Endothelial cell of umbilical vein (primary cell): Measurements from ENCODE around the gene RDH13. TPM values are rescaled to one million over a fixed set of nuclear protein-coding genes. Genes with fewer than 3 reads are reported as not detected.
"Not testable (repeated sequence)": the region's sequence is repeated elsewhere in the genome, so short reads cannot be mapped to it uniquely, and the experiment has no call there.

Source experiments
- BruUV-seq: library from RNA; stranded (reverse); fragments of 400-500 nt; replicated peaks from 2 replicates; lab custom pipeline; 2021; lab: Mats Ljungman, UMichigan
- CTCF ChIA-PET: fragments of 300-600, 350-600 bp; sonication (Branson Sonifier 250); formaldehyde crosslinking; loops from one replicate; lab custom pipeline; 2021; ENCODE audit warnings: antibody characterized with exemption, inconsistent platforms; lab: Charles Lee
- POLR2A ChIA-PET: fragments of 300-600, 350-600 bp; sonication (Branson Sonifier 250); formaldehyde crosslinking; loops from one replicate; lab custom pipeline; 2021; ENCODE audit warnings: antibody characterized with exemption, inconsistent platforms; lab: Charles Lee
- DNase-seq: peaks from one replicate; pipeline ENCODE4 v3.0.0-alpha.2; 2011; ENCODE audit warnings: low read depth, low spot score
- FAIRE-seq: peaks from 2 replicates; lab custom pipeline; 2011; peaks lifted over from hg19 to GRCh38; lab: Jason Lieb, UNC
- H2AFZ ChIP-seq: 2 replicates; pipeline ENCODE4 v1.6.0; 2012; ENCODE audit warnings: low read depth, low read length, control low read depth, inconsistent platforms
- H3K27ac ChIP-seq: 2 replicates; pipeline ENCODE4 v1.5.1; 2011; ENCODE audit warnings: low read depth, mild to moderate bottlenecking, control low read depth, low read length, moderate library complexity; ENCODE audit not compliant: insufficient read depth
- H3K27me3 ChIP-seq, 2 experiments: 2 replicates each; pipeline versions ENCODE4 v1.6.0 to v1.6.1; 2011; ENCODE audit warnings: low read length in 2 of 2, mixed read lengths in 1 of 2; ENCODE audit not compliant: control insufficient read depth in 2 of 2, insufficient read depth in 2 of 2
- H3K36me3 ChIP-seq, 2 experiments: 2 replicates in 1 of 2; 3 replicates in 1 of 2; pipeline ENCODE4 v1.5.1; 2011; ENCODE audit warnings: low read length in 2 of 2, mild to moderate bottlenecking in 1 of 2, moderate library complexity in 1 of 2; ENCODE audit not compliant: control insufficient read depth in 2 of 2, insufficient read depth in 2 of 2; ENCODE audit errors: extremely low read depth in 1 of 2
- H3K4me1 ChIP-seq: 3 replicates; pipeline ENCODE4 v1.5.1; 2011; ENCODE audit warnings: mild to moderate bottlenecking, low read length; ENCODE audit not compliant: control insufficient read depth, insufficient read depth; ENCODE audit errors: extremely low read depth
- H3K4me2 ChIP-seq: 2 replicates; pipeline ENCODE4 v1.6.1; 2011; ENCODE audit warnings: low read length, control low read depth, mixed read lengths; ENCODE audit not compliant: insufficient read depth
- H3K4me3 ChIP-seq, 3 experiments: fragments of 200-600 bp in 1 of 3; sonication (generic), shearing (Covaris generic) in 1 of 3; replicated peaks in 1 of 3; 2 replicates each; pipeline ENCODE4 v1.5.1; 2011 to 2016; ENCODE audit warnings: control low read depth in 3 of 3, low read length in 3 of 3, mild to moderate bottlenecking in 2 of 3, inconsistent platforms in 1 of 3, low read depth in 1 of 3, moderate library complexity in 1 of 3; ENCODE audit not compliant: insufficient read depth in 1 of 3
- H3K79me2 ChIP-seq: 2 replicates; pipeline ENCODE4 v1.6.0; 2012; ENCODE audit warnings: low read length, inconsistent platforms; ENCODE audit not compliant: control insufficient read depth, insufficient read depth
- H3K9ac ChIP-seq: replicated peaks from 2 replicates; pipeline ENCODE3; 2011; ENCODE audit warnings: low read length, control low read depth; ENCODE audit not compliant: insufficient read depth; ENCODE audit errors: extremely low read depth
- H3K9me1 ChIP-seq: replicated peaks from 3 replicates; pipeline ENCODE4 v1.6.0; 2011; ENCODE audit warnings: mild to moderate bottlenecking, low read length; ENCODE audit not compliant: control insufficient read depth, insufficient read depth; ENCODE audit errors: extremely low read depth
- H3K9me3 ChIP-seq: replicated peaks from 2 replicates; pipeline ENCODE4 v1.5.1; 2012; ENCODE audit warnings: low read length, inconsistent platforms; ENCODE audit not compliant: control insufficient read depth, insufficient read depth
- H4K20me1 ChIP-seq: replicated peaks from 2 replicates; pipeline ENCODE3; 2011; ENCODE audit warnings: mild to moderate bottlenecking, low read length; ENCODE audit not compliant: control insufficient read depth, insufficient read depth; ENCODE audit errors: extremely low read depth
- EZH2 ChIP-seq: IDR thresholded peaks from 2 replicates; pipeline ENCODE4 v1.6.1; 2012; ENCODE audit warnings: borderline replicate concordance, low read depth, mild to moderate bottlenecking, moderate library complexity, low read length, inconsistent platforms; ENCODE audit not compliant: severe bottlenecking
- FOS ChIP-seq: IDR thresholded peaks from 2 replicates; pipeline ENCODE4 v1.6.1; 2011; ENCODE audit warnings: mild to moderate bottlenecking, low read length, moderate library complexity, borderline replicate concordance; ENCODE audit not compliant: insufficient read depth
- GATA2 ChIP-seq: IDR thresholded peaks from 2 replicates; pipeline ENCODE4 v1.7.0; 2011; ENCODE audit warnings: low read depth, mild to moderate bottlenecking, moderate library complexity, mixed read lengths, low read length; ENCODE audit not compliant: insufficient read length, insufficient read depth
- JUN ChIP-seq: IDR thresholded peaks from 2 replicates; pipeline ENCODE4 v1.6.1; 2011; ENCODE audit warnings: borderline replicate concordance, low read depth; ENCODE audit not compliant: insufficient read length, insufficient read depth
- MYC ChIP-seq: IDR thresholded peaks from one replicate; pipeline ENCODE4 v1.6.1; 2011; ENCODE audit warnings: mild to moderate bottlenecking, low read depth, low read length
- POLR2A ChIP-seq: IDR thresholded peaks from 2 replicates; pipeline ENCODE4 v1.6.1; 2012; ENCODE audit warnings: low read depth, mild to moderate bottlenecking, control low read depth, low read length
- POLR2AphosphoS5 ChIP-seq: IDR thresholded peaks from 2 replicates; pipeline ENCODE4 v1.6.1; 2012; ENCODE audit warnings: low read depth, mild to moderate bottlenecking, control low read depth, low read length, moderate library complexity; ENCODE audit not compliant: insufficient read depth
- dilution Hi-C: fragments of 300-500 bp; cut with MboI; formaldehyde crosslinking; loops from one replicate; pipeline ENCODE4 v1.15.0; 2019; ENCODE audit warnings: low sequenced_read_pairs; ENCODE audit not compliant: extremely low pct_ligation_motif_present
- intact Hi-C: fragments of 100-400 bp; cut with micrococcal nuclease; formaldehyde crosslinking; loops from one replicate; pipeline ENCODE4 v1.10.0; 2022
- polyA plus RNA-seq, 4 experiments: library from polyadenylated mRNA; depleted of rRNA in 3 of 4; stranded (reverse) in 3 of 4; unstranded in 1 of 4; fragments of >200 nt; gene quantifications; 2 replicates each; pipeline versions ENCODE4 v1.2.1 to v1.2.3, GENCODE V29; 2011 to 2012; ENCODE audit warnings: missing spikeins in 1 of 4
- total RNA-seq: library from RNA; stranded (reverse); gene quantifications from 2 replicates; pipeline ENCODE4 v1.2.3, GENCODE V29; 2021
- TF ChIP-seq, protein P1 (sequence below), 2 donors: IDR thresholded peaks; 1 replicate in 1 of 2; 2 replicates in 1 of 2; pipeline ENCODE4 v1.5.1; 2011; ENCODE audit warnings: low read length in 2 of 2, mild to moderate bottlenecking in 2 of 2, moderate library complexity in 2 of 2, control low read depth in 1 of 2, inconsistent platforms in 1 of 2, low read depth in 1 of 2; ENCODE audit not compliant: insufficient read depth in 1 of 2; ENCODE audit errors: extremely low read depth in 1 of 2
- TF ChIP-seq, protein P2 (sequence below): IDR thresholded peaks from 2 replicates; pipeline ENCODE4 v1.6.1; 2011; ENCODE audit not compliant: insufficient read depth, insufficient read length

Gene RDH13
- total and polyA plus RNA-seq, 2 donors (not counting 3 experiments of a cell fraction or from before 2014, with no cell fraction given): 8.7 to 19.6 TPM

DNA sequence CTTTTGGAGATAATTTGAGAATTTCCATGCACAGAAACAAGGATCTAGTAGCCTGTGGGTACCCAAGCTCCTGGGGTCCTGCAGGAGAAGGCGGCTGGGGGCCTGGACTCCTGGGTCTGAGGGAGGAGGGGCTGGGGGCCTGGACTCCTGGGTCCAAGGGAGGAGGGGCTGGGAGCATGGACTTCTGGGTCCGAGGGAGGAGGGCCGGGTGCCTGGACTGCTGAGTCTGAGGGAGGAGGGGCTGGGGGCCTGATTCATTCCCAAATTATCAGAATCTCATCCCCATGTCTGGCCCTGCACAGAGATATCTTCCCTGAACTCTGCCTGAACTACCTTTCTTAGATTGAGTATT is 520 bp upstream of the RDH13 start:
- no peaks in the 10 kb centered on the region for H3K9me1 ChIP-seq
- dilution Hi-C loops (no loop called here), intact Hi-C loops (loop anchor here (2.0 to 5.0 kb wide), 2 partner anchors 53 to 601 kb away; partner anchors contain the start of genes LENG9 and PPP1R12C)
- POLR2A ChIA-PET: interaction anchor here (0.6 kb wide), 1 partner anchor 14 kb away, joined by 4 read pairs; no protein-coding TSS in a partner anchor
- H3K27me3 ChIP-seq: peaks cover 13 to 14% of the 10 kb centered on the region in 2 experiments
- peaks cover 8% of the 10 kb centered on the region for H3K4me1 ChIP-seq
- CTCF ChIA-PET: interaction anchor here (0.6 to 1.9 kb wide), 4 partner anchors 25 to 182 kb away, joined by 3 to 9 read pairs (median 3); partner anchors contain the start of gene GP6
- no peak overlapping the region for H3K27ac ChIP-seq
- no peak overlapping the region for H3K4me3 ChIP-seq
- H3K9me3 ChIP-seq: no peaks in the 10 kb centered on the region
- DNase-seq (no peak), FAIRE-seq (no peak)
- TF ChIP-seq POLR2AphosphoS5 (no peak), EZH2 (no peak), POLR2A (no peak), MYC (no peak), GATA2 (no peak), JUN (no peak), FOS (no peak)
- TF ChIP-seq, protein P1, sequence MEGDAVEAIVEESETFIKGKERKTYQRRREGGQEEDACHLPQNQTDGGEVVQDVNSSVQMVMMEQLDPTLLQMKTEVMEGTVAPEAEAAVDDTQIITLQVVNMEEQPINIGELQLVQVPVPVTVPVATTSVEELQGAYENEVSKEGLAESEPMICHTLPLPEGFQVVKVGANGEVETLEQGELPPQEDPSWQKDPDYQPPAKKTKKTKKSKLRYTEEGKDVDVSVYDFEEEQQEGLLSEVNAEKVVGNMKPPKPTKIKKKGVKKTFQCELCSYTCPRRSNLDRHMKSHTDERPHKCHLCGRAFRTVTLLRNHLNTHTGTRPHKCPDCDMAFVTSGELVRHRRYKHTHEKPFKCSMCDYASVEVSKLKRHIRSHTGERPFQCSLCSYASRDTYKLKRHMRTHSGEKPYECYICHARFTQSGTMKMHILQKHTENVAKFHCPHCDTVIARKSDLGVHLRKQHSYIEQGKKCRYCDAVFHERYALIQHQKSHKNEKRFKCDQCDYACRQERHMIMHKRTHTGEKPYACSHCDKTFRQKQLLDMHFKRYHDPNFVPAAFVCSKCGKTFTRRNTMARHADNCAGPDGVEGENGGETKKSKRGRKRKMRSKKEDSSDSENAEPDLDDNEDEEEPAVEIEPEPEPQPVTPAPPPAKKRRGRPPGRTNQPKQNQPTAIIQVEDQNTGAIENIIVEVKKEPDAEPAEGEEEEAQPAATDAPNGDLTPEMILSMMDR (IDR thresholded peaks at IDR 0.05; ENCODE audit: extremely low read depth in 1 of 2, insufficient read depth in 1 of 2, low read depth in 1 of 2, low read length in 2 of 2): no peak
- TF ChIP-seq, protein P2, sequence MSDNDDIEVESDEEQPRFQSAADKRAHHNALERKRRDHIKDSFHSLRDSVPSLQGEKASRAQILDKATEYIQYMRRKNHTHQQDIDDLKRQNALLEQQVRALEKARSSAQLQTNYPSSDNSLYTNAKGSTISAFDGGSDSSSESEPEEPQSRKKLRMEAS: no peak
- no peak overlapping the region for H2AFZ ChIP-seq
- peaks cover 15% of the 10 kb centered on the region for H3K79me2 ChIP-seq
- H3K9ac ChIP-seq: no peak overlapping the region
- no peak overlapping the region for H3K4me2 ChIP-seq
- H4K20me1 ChIP-seq: no peaks in the 10 kb centered on the region
- BruUV-seq: no TSS peak
- H3K36me3 ChIP-seq: no peaks in the 10 kb centered on the region

DNA sequence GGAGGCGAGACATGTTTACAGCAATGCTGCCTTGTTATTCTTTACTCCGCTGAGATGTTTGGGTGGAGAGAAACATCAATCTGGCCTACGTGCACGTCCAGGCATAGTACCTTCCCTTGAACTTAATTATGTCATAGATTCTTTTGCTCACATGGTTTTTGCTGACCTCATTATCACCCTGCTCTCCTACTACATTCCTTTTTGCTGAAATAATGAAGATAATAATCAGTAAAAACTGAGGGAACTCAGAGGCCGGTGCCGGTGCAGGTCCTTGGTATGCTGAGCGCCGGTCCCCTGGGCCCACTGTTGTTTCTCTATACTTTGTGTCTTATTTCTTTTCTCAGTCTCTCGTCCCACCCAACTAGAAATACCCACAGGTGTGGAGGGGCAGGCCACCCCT is 2.7 kb downstream of the RDH13 start:
- H3K36me3 ChIP-seq, H3K9ac ChIP-seq, BruUV-seq, H3K9me3 ChIP-seq, H3K9me1 ChIP-seq, POLR2A ChIA-PET, H3K27me3 ChIP-seq, H3K4me1 ChIP-seq, H3K4me2 ChIP-seq, DNase-seq, CTCF ChIA-PET, H3K4me3 ChIP-seq, H4K20me1 ChIP-seq, H2AFZ ChIP-seq, FAIRE-seq, dilution Hi-C loops: not testable (repeated sequence)
- Histone ChIP-seq H3K27ac (peak overlapping the region; percentile 24), H3K79me2 (peaks cover 15% of the 10 kb centered on the region)
- intact Hi-C loops: loop anchor here (2.0 to 5.0 kb wide), 2 partner anchors 21 to 598 kb away; partner anchors contain the start of gene LENG9
